Measurements from ENCODE around the gene FBXL15.

Gene FBXL15

DNA sequence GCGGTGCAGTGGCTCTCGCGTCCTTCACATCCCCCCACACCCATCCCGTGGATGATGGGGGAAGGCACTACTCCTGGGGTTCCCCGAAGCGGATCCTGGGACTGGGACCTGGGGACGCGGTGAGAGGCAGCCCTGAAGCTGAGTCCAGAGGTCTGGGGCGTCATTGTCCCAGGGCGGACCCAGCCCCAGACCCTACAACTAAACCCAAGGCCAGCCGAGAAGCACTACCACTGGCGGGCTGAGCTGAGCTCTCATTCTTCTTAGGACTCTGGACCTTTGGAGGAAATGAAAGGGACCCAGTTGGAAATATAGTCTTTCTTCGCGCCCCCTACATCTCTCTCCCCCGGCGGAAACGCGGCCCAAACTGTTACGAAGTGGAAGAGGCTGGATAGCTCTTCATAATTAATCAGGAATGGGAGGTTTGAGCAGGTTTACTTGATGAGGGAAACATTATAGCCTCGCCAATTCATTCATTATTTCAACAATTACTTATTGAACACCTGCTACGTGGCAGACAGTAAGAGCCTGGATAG lies 389 bp upstream of the FBXL15 start:
- Histone ChIP-seq H3K4me1 (ENCODE audit: control insufficient read depth, insufficient read depth, low read length) (peaks cover 7% of the 10 kb centered on the region), H3K9me3 (ENCODE audit: control insufficient read depth, insufficient read depth, low read length) (no peaks in the 10 kb centered on the region), H3K27ac (ENCODE audit: low read length) (no peak overlapping the region), H3K4me3 (ENCODE audit: low read length) (peak overlapping the region; percentile 90; the same call in 1 of the 2 replicates), H3K27me3 (ENCODE audit: control insufficient read depth, insufficient read depth, low read length) (no peaks in the 10 kb centered on the region), H3K36me3 (ENCODE audit: control insufficient read depth, insufficient read depth, low read length) (peaks cover 5% of the 10 kb centered on the region)
- no peak for DNase-seq (ENCODE audit: low read depth, low spot score)
- no CpG with 5 or more reads among the region's 21 CpGs for WGBS (ENCODE audit: insufficient coverage, insufficient read length)

DNA sequence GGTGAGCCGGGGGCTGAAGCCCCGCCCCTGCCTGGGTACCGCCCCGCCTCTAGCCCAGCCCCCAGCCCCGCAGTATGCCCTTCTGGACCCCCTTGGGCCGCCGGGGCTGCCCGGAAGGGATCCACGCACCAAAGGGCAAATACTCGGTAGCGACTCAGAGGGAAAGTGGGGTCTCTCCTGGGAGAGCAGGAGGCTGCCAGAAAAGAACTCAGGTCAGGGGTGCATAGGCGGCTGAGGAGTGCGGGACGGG lies 796 bp downstream of the FBXL15 start:
- H3K4me1 ChIP-seq (ENCODE audit: control insufficient read depth, insufficient read depth, low read length) = peaks cover 7% of the 10 kb centered on the region
- no CpG with 5 or more reads among the region's 14 CpGs for WGBS (ENCODE audit: insufficient coverage, insufficient read length)
- H3K27ac ChIP-seq (ENCODE audit: low read length) = no peak overlapping the region
- no peaks in the 10 kb centered on the region for H3K27me3 ChIP-seq (ENCODE audit: control insufficient read depth, insufficient read depth, low read length)
- no peaks in the 10 kb centered on the region for H3K9me3 ChIP-seq (ENCODE audit: control insufficient read depth, insufficient read depth, low read length)
- H3K36me3 ChIP-seq (ENCODE audit: control insufficient read depth, insufficient read depth, low read length) = peaks cover 5% of the 10 kb centered on the region
- peak overlapping the region; percentile 90; the same call in 1 of the 2 replicates for H3K4me3 ChIP-seq (ENCODE audit: low read length)
- no peak for DNase-seq (ENCODE audit: low read depth, low spot score)

DNA sequence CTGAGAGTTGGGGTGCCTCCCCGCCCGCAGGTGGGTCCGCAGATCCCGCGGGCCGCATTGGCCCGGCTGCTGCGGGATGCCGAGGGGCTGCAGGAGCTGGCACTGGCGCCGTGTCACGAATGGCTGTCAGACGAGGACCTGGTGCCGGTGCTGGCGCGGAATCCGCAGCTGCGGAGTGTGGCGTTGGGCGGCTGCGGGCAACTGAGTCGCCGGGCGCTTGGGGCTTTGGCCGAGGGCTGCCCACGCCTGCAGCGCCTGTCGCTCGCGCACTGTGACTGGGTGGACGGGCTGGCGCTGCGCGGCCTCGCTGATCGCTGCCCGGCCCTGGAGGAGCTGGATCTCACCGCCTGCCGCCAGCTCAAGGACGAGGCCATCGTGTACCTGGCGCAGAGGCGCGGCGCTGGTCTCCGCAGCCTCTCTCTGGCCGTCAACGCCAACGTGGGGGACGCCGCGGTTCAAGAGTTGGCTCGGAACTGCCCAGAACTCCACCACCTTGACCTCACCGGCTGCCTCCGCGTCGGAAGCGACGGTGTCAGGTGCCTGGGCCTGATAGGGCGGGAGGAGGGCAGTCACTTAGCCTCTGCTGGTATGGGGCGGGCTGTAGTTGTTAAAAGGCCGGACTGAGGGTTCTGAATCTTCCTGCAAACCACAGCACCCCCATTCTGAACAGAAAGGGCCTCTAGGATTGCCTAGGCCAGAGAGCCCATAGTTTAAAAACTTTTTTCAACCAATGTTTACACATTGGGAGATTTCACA lies 1.3 kb downstream of the FBXL15 start:
- no peak for DNase-seq (ENCODE audit: low read depth, low spot score)
- Histone ChIP-seq H3K9me3 (ENCODE audit: control insufficient read depth, insufficient read depth, low read length) (no peaks in the 10 kb centered on the region), H3K36me3 (ENCODE audit: control insufficient read depth, insufficient read depth, low read length) (peaks cover 5% of the 10 kb centered on the region), H3K27ac (ENCODE audit: low read length) (no peak overlapping the region), H3K4me3 (ENCODE audit: low read length) (peak overlapping the region; percentile 90; the same call in 1 of the 2 replicates), H3K27me3 (ENCODE audit: control insufficient read depth, insufficient read depth, low read length) (no peaks in the 10 kb centered on the region), H3K4me1 (ENCODE audit: control insufficient read depth, insufficient read depth, low read length) (peaks cover 7% of the 10 kb centered on the region)
- no CpG with 5 or more reads among the region's 62 CpGs for WGBS (ENCODE audit: insufficient coverage, insufficient read length)

DNA sequence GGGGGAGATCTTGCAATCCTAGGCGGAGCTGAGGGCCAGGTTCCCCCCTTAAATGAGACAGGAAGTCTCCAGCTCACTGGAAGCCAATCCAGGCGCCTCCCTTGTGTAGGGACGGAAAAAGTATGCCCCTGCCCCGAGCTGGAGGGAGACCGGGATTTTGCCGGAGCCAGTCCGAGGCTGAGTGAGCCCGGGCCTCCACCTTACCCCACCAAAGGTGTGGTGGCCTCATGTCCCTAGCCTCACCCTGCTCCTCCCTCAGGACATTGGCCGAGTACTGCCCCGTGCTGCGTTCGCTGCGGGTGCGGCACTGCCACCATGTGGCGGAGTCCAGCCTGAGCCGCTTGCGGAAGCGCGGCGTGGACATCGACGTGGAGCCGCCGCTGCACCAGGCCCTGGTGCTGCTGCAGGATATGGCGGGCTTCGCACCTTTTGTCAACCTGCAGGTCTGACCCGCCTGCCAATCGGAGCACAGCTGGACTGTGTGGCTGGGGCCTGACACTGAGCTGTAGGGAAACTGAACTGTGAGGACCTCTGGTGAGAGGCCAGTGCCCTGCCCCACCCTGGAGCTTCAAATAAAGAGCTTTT lies 2.0 kb downstream of the FBXL15 start:
- DNase-seq (ENCODE audit: low read depth, low spot score) = no peak
- no peaks in the 10 kb centered on the region for H3K9me3 ChIP-seq (ENCODE audit: control insufficient read depth, insufficient read depth, low read length)
- H3K27ac ChIP-seq (ENCODE audit: low read length) = no peak overlapping the region
- H3K4me1 ChIP-seq (ENCODE audit: control insufficient read depth, insufficient read depth, low read length) = peaks cover 7% of the 10 kb centered on the region
- H3K27me3 ChIP-seq (ENCODE audit: control insufficient read depth, insufficient read depth, low read length) = no peaks in the 10 kb centered on the region
- H3K36me3 ChIP-seq (ENCODE audit: control insufficient read depth, insufficient read depth, low read length) = peaks cover 5% of the 10 kb centered on the region
- peak overlapping the region; percentile 0; the same call in 1 of the 2 replicates for H3K4me3 ChIP-seq (ENCODE audit: low read length)
- WGBS (ENCODE audit: insufficient coverage, insufficient read length) = no CpG with 5 or more reads among the region's 28 CpGs

GRCh38 chr10:102423372-102423968 lies 2.8 kb downstream of the FBXL15 start:
- DNase-seq (ENCODE audit: low read depth, low spot score) = no peak
- Histone ChIP-seq H3K4me1 (ENCODE audit: control insufficient read depth, insufficient read depth, low read length) (peaks cover 5% of the 10 kb centered on the region), H3K27ac (ENCODE audit: low read length) (no peak overlapping the region), H3K27me3 (ENCODE audit: control insufficient read depth, insufficient read depth, low read length) (no peaks in the 10 kb centered on the region), H3K9me3 (ENCODE audit: control insufficient read depth, insufficient read depth, low read length) (no peaks in the 10 kb centered on the region), H3K4me3 (ENCODE audit: low read length) (no peak overlapping the region), H3K36me3 (ENCODE audit: control insufficient read depth, insufficient read depth, low read length) (peaks cover 5% of the 10 kb centered on the region)
- no CpG with 5 or more reads among the region's 13 CpGs for WGBS (ENCODE audit: insufficient coverage, insufficient read length)

DNA sequence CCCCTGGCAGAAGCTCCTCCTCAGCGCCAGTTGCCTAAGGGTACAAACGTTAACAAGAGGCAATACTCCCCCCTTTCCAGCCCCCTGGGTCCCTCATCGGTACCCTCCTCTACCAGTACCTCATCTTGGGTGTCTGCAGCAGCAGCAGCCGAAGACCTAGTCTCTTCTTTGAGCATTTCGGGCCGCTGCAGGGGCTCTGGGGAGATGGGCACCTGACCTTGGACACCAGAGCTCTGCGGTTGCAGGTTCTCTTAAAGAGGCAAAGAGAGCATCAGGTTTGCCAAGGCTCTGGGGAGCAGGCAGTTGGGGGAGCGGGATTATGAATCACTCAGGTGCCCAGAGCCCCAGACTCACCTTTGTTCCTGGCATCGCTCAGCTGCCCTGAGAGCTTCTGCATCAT lies 3.5 kb downstream of the FBXL15 start:
- H3K4me1 ChIP-seq (ENCODE audit: control insufficient read depth, insufficient read depth, low read length) = peaks cover 3% of the 10 kb centered on the region; the same call in 1 of the 2 replicates
- H3K4me3 ChIP-seq (ENCODE audit: low read length) = no peak overlapping the region
- no peak for DNase-seq (ENCODE audit: low read depth, low spot score)
- H3K36me3 ChIP-seq (ENCODE audit: control insufficient read depth, insufficient read depth, low read length) = peaks cover 5% of the 10 kb centered on the region
- no peaks in the 10 kb centered on the region for H3K27me3 ChIP-seq (ENCODE audit: control insufficient read depth, insufficient read depth, low read length)
- no peaks in the 10 kb centered on the region for H3K9me3 ChIP-seq (ENCODE audit: control insufficient read depth, insufficient read depth, low read length)
- no peak overlapping the region for H3K27ac ChIP-seq (ENCODE audit: low read length)
- no CpG with 5 or more reads among the region's 9 CpGs for WGBS (ENCODE audit: insufficient coverage, insufficient read length)

GRCh38 chr10:102424916-102425315 lies 4.3 kb downstream of the FBXL15 start:
- H3K9me3 ChIP-seq (ENCODE audit: control insufficient read depth, insufficient read depth, low read length) = no peaks in the 10 kb centered on the region
- H3K36me3 ChIP-seq (ENCODE audit: control insufficient read depth, insufficient read depth, low read length) = peaks cover 5% of the 10 kb centered on the region
- H3K27ac ChIP-seq (ENCODE audit: low read length) = no peak overlapping the region
- WGBS (ENCODE audit: insufficient coverage, insufficient read length) = no CpG with 5 or more reads among the region's 6 CpGs
- H3K27me3 ChIP-seq (ENCODE audit: control insufficient read depth, insufficient read depth, low read length) = no peaks in the 10 kb centered on the region
- H3K4me1 ChIP-seq (ENCODE audit: control insufficient read depth, insufficient read depth, low read length) = peaks cover 3% of the 10 kb centered on the region; the same call in 1 of the 2 replicates
- DNase-seq (ENCODE audit: low read depth, low spot score) = no peak
- H3K4me3 ChIP-seq (ENCODE audit: low read length) = no peak overlapping the region

DNA sequence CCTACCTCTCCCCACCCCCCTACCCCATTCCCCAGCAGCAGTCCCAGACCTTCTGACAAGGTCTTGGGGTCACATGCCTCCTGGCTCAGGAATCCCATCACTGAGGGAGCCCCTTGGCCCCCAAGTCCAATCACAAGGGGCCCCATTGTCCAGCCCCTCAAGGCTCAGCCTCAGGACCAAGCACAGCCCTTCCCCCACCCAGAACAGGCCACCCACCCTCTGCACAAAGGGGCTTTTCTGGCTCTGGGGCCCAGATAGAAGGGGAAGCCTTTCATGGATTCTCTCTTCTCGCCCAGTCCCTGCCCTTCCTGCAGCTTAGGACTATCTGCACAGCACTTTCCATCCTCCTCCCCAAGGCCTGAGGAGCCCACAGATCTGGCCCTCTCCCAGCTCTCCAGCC lies 4.8 kb downstream of the FBXL15 start:
- no peak overlapping the region for H3K4me3 ChIP-seq (ENCODE audit: low read length)
- peaks cover 3% of the 10 kb centered on the region; the same call in 1 of the 2 replicates for H3K4me1 ChIP-seq (ENCODE audit: control insufficient read depth, insufficient read depth, low read length)
- H3K27me3 ChIP-seq (ENCODE audit: control insufficient read depth, insufficient read depth, low read length) = no peaks in the 10 kb centered on the region
- no peaks in the 10 kb centered on the region for H3K9me3 ChIP-seq (ENCODE audit: control insufficient read depth, insufficient read depth, low read length)
- WGBS (ENCODE audit: insufficient coverage, insufficient read length) = no CpG with 5 or more reads among the region's 1 CpG
- H3K27ac ChIP-seq (ENCODE audit: low read length) = no peak overlapping the region
- H3K36me3 ChIP-seq (ENCODE audit: control insufficient read depth, insufficient read depth, low read length) = peaks cover 5% of the 10 kb centered on the region
- no peak for DNase-seq (ENCODE audit: low read depth, low spot score)

- Histone ChIP-seq H3K9me3 (ENCODE audit: control insufficient read depth, insufficient read depth, low read length) (no peaks in the 10 kb centered on the region), H3K4me1 (ENCODE audit: control insufficient read depth, insufficient read depth, low read length) (peaks cover 3% of the 10 kb centered on the region; the same call in 1 of the 2 replicates), H3K27me3 (ENCODE audit: control insufficient read depth, insufficient read depth, low read length) (no peaks in the 10 kb centered on the region), H3K4me3 (ENCODE audit: low read length) (no peak overlapping the region), H3K36me3 (ENCODE audit: control insufficient read depth, insufficient read depth, low read length) (peaks cover 5% of the 10 kb centered on the region), H3K27ac (ENCODE audit: low read length) (no peak overlapping the region)
- no peak for DNase-seq (ENCODE audit: low read depth, low spot score)
- WGBS (ENCODE audit: insufficient coverage, insufficient read length) = no CpG with 5 or more reads among the region's 7 CpGs
These were observed 6.2 kb downstream of the FBXL15 start for GRCh38 chr10:102426803-102427287.

GRCh38 chr10:102429468-102429867 lies 8.8 kb downstream of the FBXL15 start:
- Histone ChIP-seq H3K4me3 (ENCODE audit: low read length) (no peak overlapping the region), H3K4me1 (ENCODE audit: control insufficient read depth, insufficient read depth, low read length) (no peaks in the 10 kb centered on the region), H3K27me3 (ENCODE audit: control insufficient read depth, insufficient read depth, low read length) (peaks cover 11% of the 10 kb centered on the region), H3K36me3 (ENCODE audit: control insufficient read depth, insufficient read depth, low read length) (no peaks in the 10 kb centered on the region), H3K9me3 (ENCODE audit: control insufficient read depth, insufficient read depth, low read length) (no peaks in the 10 kb centered on the region), H3K27ac (ENCODE audit: low read length) (no peak overlapping the region)
- whole genome bisulfite sequencing (ENCODE audit: insufficient coverage, insufficient read length) = no CpG with 5 or more reads among the region's 8 CpGs
- no peak for DNase-seq (ENCODE audit: low read depth, low spot score)
